ENCODE results near the gene MAST4.

Gene MAST4

GRCh38 chr5:66671305-66671704 is 75.1 kb downstream of the MAST4 start:
- H2BK5ac ChIP-seq (ENCODE audit: low read depth, low read length, poor library complexity, severe bottlenecking) = no peak overlapping the region
- H3K18ac ChIP-seq (ENCODE audit: low read depth in 1 of 2, low read length in 2 of 2) = no peak overlapping the region
- H3K4me1 ChIP-seq (ENCODE audit: control insufficient read depth, insufficient read depth, low read depth, low read length) = no peaks in the 10 kb centered on the region
- no peak overlapping the region for H4K91ac ChIP-seq (ENCODE audit: low read length)
- H3K9me3 ChIP-seq (ENCODE audit: control insufficient read depth, low read length) = no peaks in the 10 kb centered on the region
- WGBS = no CpG with 5 or more reads among the region's 2 CpGs
- H3K9ac ChIP-seq (ENCODE audit: low read length) = no peak overlapping the region
- DNase-seq = no peak
- H3K4me3 ChIP-seq (ENCODE audit: insufficient read depth in 1 of 2, low read depth in 1 of 2, low read length in 2 of 2) = no peak overlapping the region
- no peak overlapping the region for H3K4me2 ChIP-seq (ENCODE audit: low read length, poor library complexity, severe bottlenecking)
- no peaks in the 10 kb centered on the region for H3K36me3 ChIP-seq (ENCODE audit: control insufficient read depth in 1 of 2, insufficient read depth in 2 of 2, low read depth in 1 of 2, low read length in 2 of 2)
- no peak overlapping the region for H2BK15ac ChIP-seq (ENCODE audit: low read depth, poor library complexity, severe bottlenecking)
- H2BK12ac ChIP-seq (ENCODE audit: low read length in 2 of 2) = no peak overlapping the region
- H3K23ac ChIP-seq (ENCODE audit: low read length in 2 of 2) = no peak overlapping the region
- H3K4ac ChIP-seq (ENCODE audit: low read depth in 1 of 2, low read length in 2 of 2) = no peak overlapping the region
- peaks cover 4 to 22% of the 10 kb centered on the region in 2 experiments for H3K27me3 ChIP-seq (ENCODE audit: control insufficient read depth in 1 of 2, insufficient read depth in 1 of 2, low read length in 2 of 2)
- no peak overlapping the region for H3K27ac ChIP-seq (ENCODE audit: low read length, poor library complexity, severe bottlenecking)
- no peak overlapping the region for H4K8ac ChIP-seq (ENCODE audit: low read length)
- H2AK5ac ChIP-seq (ENCODE audit: low read length, severe bottlenecking) = no peak overlapping the region
- H2AFZ ChIP-seq (ENCODE audit: low read depth, low read length) = no peak overlapping the region
- no peak overlapping the region for H3K14ac ChIP-seq (ENCODE audit: low read length in 2 of 2)
- no peak overlapping the region for H2BK120ac ChIP-seq (ENCODE audit: low read depth, low read length)
- H3K79me1 ChIP-seq (replicated peaks; ENCODE audit: low read length, poor library complexity, severe bottlenecking) = no peaks in the 10 kb centered on the region

DNA sequence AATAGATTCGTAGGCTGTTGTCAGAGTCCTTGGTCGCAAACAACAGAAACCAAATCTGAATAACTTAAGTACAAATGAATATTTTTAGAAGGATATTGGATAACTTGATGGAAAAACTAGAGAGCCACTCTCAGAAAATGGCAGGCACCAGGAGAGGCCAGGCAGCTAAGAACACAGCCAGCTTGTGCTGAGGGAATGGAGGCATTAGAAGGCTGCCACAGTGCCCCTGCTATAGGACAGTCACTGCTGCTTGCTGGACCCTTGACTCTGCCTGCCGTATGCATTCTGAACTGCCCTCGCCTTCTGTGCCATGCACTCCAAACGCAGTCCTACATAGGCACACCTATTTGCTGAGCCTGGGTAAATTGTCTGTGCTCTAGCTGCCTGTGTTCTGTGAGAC is 78.6 kb downstream of the MAST4 start:
- Histone ChIP-seq H3K4me3 (ENCODE audit: insufficient read depth in 1 of 2, low read depth in 1 of 2, low read length in 2 of 2) (no peak overlapping the region), H3K4ac (ENCODE audit: low read depth in 1 of 2, low read length in 2 of 2) (no peak overlapping the region), H4K8ac (ENCODE audit: low read length) (no peak overlapping the region), H2BK5ac (ENCODE audit: low read depth, low read length, poor library complexity, severe bottlenecking) (no peak overlapping the region), H2AK5ac (ENCODE audit: low read length, severe bottlenecking) (no peak overlapping the region), H3K18ac (ENCODE audit: low read depth in 1 of 2, low read length in 2 of 2) (no peak overlapping the region), H3K4me2 (ENCODE audit: low read length, poor library complexity, severe bottlenecking) (no peak overlapping the region), H3K36me3 (ENCODE audit: control insufficient read depth in 1 of 2, insufficient read depth in 2 of 2, low read depth in 1 of 2, low read length in 2 of 2) (no peaks in the 10 kb centered on the region), H3K27ac (ENCODE audit: low read length, poor library complexity, severe bottlenecking) (no peak overlapping the region), H3K9me3 (ENCODE audit: control insufficient read depth, low read length) (no peaks in the 10 kb centered on the region), H3K79me1 (replicated peaks; ENCODE audit: low read length, poor library complexity, severe bottlenecking) (no peaks in the 10 kb centered on the region), H2AFZ (ENCODE audit: low read depth, low read length) (no peak overlapping the region), H3K23ac (ENCODE audit: low read length in 2 of 2) (no peak overlapping the region), H2BK12ac (ENCODE audit: low read length in 2 of 2) (no peak overlapping the region), H2BK15ac (ENCODE audit: low read depth, poor library complexity, severe bottlenecking) (no peak overlapping the region), H3K4me1 (ENCODE audit: control insufficient read depth, insufficient read depth, low read depth, low read length) (no peaks in the 10 kb centered on the region), H4K91ac (ENCODE audit: low read length) (no peak overlapping the region), H3K14ac (ENCODE audit: low read length in 2 of 2) (peak overlapping the region in 1 of 2 experiments; percentile 14), H3K27me3 (ENCODE audit: control insufficient read depth in 1 of 2, insufficient read depth in 1 of 2, low read length in 2 of 2) (peaks cover 4 to 18% of the 10 kb centered on the region in 2 experiments), H3K9ac (ENCODE audit: low read length) (no peak overlapping the region), H2BK120ac (ENCODE audit: low read depth, low read length) (no peak overlapping the region)
- WGBS = 100% methylated on average over 2 of the region's 5 CpGs
- no peak for DNase-seq

GRCh38 chr5:66675406-66675805 is 79.2 kb downstream of the MAST4 start:
- Histone ChIP-seq H3K14ac (ENCODE audit: low read length in 2 of 2) (no peak overlapping the region), H2AFZ (ENCODE audit: low read depth, low read length) (no peak overlapping the region), H4K91ac (ENCODE audit: low read length) (no peak overlapping the region), H2BK12ac (ENCODE audit: low read length in 2 of 2) (no peak overlapping the region), H2BK120ac (ENCODE audit: low read depth, low read length) (no peak overlapping the region), H2BK15ac (ENCODE audit: low read depth, poor library complexity, severe bottlenecking) (no peak overlapping the region), H3K27me3 (ENCODE audit: control insufficient read depth in 1 of 2, insufficient read depth in 1 of 2, low read length in 2 of 2) (peaks cover 4 to 16% of the 10 kb centered on the region in 2 experiments), H3K27ac (ENCODE audit: low read length, poor library complexity, severe bottlenecking) (no peak overlapping the region), H2AK5ac (ENCODE audit: low read length, severe bottlenecking) (no peak overlapping the region), H3K9ac (ENCODE audit: low read length) (no peak overlapping the region), H3K9me3 (ENCODE audit: control insufficient read depth, low read length) (no peaks in the 10 kb centered on the region), H3K18ac (ENCODE audit: low read depth in 1 of 2, low read length in 2 of 2) (no peak overlapping the region), H3K4ac (ENCODE audit: low read depth in 1 of 2, low read length in 2 of 2) (no peak overlapping the region), H3K4me1 (ENCODE audit: control insufficient read depth, insufficient read depth, low read depth, low read length) (no peaks in the 10 kb centered on the region), H4K8ac (ENCODE audit: low read length) (no peak overlapping the region), H2BK5ac (ENCODE audit: low read depth, low read length, poor library complexity, severe bottlenecking) (no peak overlapping the region), H3K4me3 (ENCODE audit: insufficient read depth in 1 of 2, low read depth in 1 of 2, low read length in 2 of 2) (no peak overlapping the region), H3K4me2 (ENCODE audit: low read length, poor library complexity, severe bottlenecking) (no peak overlapping the region), H3K79me1 (replicated peaks; ENCODE audit: low read length, poor library complexity, severe bottlenecking) (no peaks in the 10 kb centered on the region), H3K23ac (ENCODE audit: low read length in 2 of 2) (no peak overlapping the region), H3K36me3 (ENCODE audit: control insufficient read depth in 1 of 2, insufficient read depth in 2 of 2, low read depth in 1 of 2, low read length in 2 of 2) (no peaks in the 10 kb centered on the region)
- no peak for DNase-seq
- WGBS = 81% methylated on average over 2 of the region's 2 CpGs

DNA sequence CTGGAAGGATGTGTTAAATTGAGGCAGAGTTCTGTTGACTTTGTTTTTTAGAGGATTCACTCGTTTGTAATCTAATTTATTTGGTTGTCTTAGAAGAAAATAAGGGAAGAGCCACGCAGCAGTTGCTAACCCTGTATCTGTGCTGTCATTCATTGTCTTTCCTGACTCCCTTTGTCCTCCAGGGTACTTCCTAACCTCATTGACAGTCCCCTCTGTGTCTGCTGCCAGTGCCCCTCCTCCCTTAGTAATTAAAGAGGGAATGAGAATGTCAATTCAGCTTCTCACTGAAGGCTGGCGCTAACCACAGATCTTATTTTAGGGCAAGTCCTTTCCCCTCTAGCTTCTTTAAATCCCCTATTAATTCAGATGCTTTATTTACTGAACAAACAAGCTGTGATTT is 84.0 kb downstream of the MAST4 start:
- H3K9ac ChIP-seq (ENCODE audit: low read length) = no peak overlapping the region
- H3K27me3 ChIP-seq (ENCODE audit: control insufficient read depth in 1 of 2, insufficient read depth in 1 of 2, low read length in 2 of 2) = peaks cover 4 to 21% of the 10 kb centered on the region in 2 experiments
- H2AK5ac ChIP-seq (ENCODE audit: low read length, severe bottlenecking) = no peak overlapping the region
- no peak overlapping the region for H4K8ac ChIP-seq (ENCODE audit: low read length)
- no peaks in the 10 kb centered on the region for H3K4me1 ChIP-seq (ENCODE audit: control insufficient read depth, insufficient read depth, low read depth, low read length)
- H4K91ac ChIP-seq (ENCODE audit: low read length) = no peak overlapping the region
- H3K4me2 ChIP-seq (ENCODE audit: low read length, poor library complexity, severe bottlenecking) = no peak overlapping the region
- no peaks in the 10 kb centered on the region for H3K36me3 ChIP-seq (ENCODE audit: control insufficient read depth in 1 of 2, insufficient read depth in 2 of 2, low read depth in 1 of 2, low read length in 2 of 2)
- H3K27ac ChIP-seq (ENCODE audit: low read length, poor library complexity, severe bottlenecking) = no peak overlapping the region
- no peak overlapping the region for H2BK5ac ChIP-seq (ENCODE audit: low read depth, low read length, poor library complexity, severe bottlenecking)
- DNase-seq = no peak
- H3K4me3 ChIP-seq (ENCODE audit: insufficient read depth in 1 of 2, low read depth in 1 of 2, low read length in 2 of 2) = no peak overlapping the region
- no peak overlapping the region for H3K18ac ChIP-seq (ENCODE audit: low read depth in 1 of 2, low read length in 2 of 2)
- no peak overlapping the region for H3K4ac ChIP-seq (ENCODE audit: low read depth in 1 of 2, low read length in 2 of 2)
- H2BK12ac ChIP-seq (ENCODE audit: low read length in 2 of 2) = no peak overlapping the region
- H3K14ac ChIP-seq (ENCODE audit: low read length in 2 of 2) = no peak overlapping the region
- H2BK15ac ChIP-seq (ENCODE audit: low read depth, poor library complexity, severe bottlenecking) = no peak overlapping the region
- no peak overlapping the region for H3K23ac ChIP-seq (ENCODE audit: low read length in 2 of 2)
- no peak overlapping the region for H2BK120ac ChIP-seq (ENCODE audit: low read depth, low read length)
- H3K79me1 ChIP-seq (replicated peaks; ENCODE audit: low read length, poor library complexity, severe bottlenecking) = no peaks in the 10 kb centered on the region
- WGBS = 42% methylated on average over 3 of the region's 3 CpGs
- no peak overlapping the region for H2AFZ ChIP-seq (ENCODE audit: low read depth, low read length)
- no peaks in the 10 kb centered on the region for H3K9me3 ChIP-seq (ENCODE audit: control insufficient read depth, low read length)
